Stomach (tissue), 9 donors: Measurements from ENCODE around the gene M1AP. TPM values are rescaled to one million over a fixed set of nuclear protein-coding genes. Genes with fewer than 3 reads are reported as not detected.

Experiments
- DNase-seq, 2 donors: peaks; one replicate each; pipeline versions ENCODE4 v3.0.0 to v3.0.0-alpha.2; 2013 to 2019
- H3K27ac ChIP-seq, 5 donors: fragments of 200-600 bp in 4 of 5; sonication (generic) in 4 of 5; one replicate each; pipeline ENCODE4 v1.5.1; 2013 to 2019; ENCODE audit warnings: mild to moderate bottlenecking in 1 of 5, moderate library complexity in 1 of 5
- H3K27me3 ChIP-seq, 3 donors: fragments of 200-600 bp; sonication (generic); one replicate each; pipeline ENCODE4 v1.5.1; 2017 to 2019; ENCODE audit warnings: mixed run types in 1 of 3
- H3K36me3 ChIP-seq, 4 donors: fragments of 200-600 bp; sonication (generic); 1 replicate in 3 of 4; 2 replicates in 1 of 4; pipeline ENCODE4 v1.5.1; 2016 to 2019
- H3K4me1 ChIP-seq, 4 donors: fragments of 200-600 bp; sonication (generic); one replicate each; pipeline ENCODE4 v1.5.1; 2016 to 2019
- H3K4me3 ChIP-seq, 4 donors: fragments of 200-600 bp; sonication (generic) in 3 of 4; one replicate each; pipeline ENCODE4 v1.5.1; 2016 to 2019; ENCODE audit warnings: mild to moderate bottlenecking in 1 of 4
- H3K9me3 ChIP-seq, 4 donors: fragments of 200-600 bp; sonication (generic); one replicate each; pipeline ENCODE4 v1.5.1; 2016 to 2019
- EP300 ChIP-seq: sonication (generic); formaldehyde crosslinking; IDR thresholded peaks from one replicate; pipeline ENCODE4 v1.6.1; 2017; ENCODE audit warnings: antibody characterized with exemption
- POLR2A ChIP-seq, 4 donors: fragments of 450-650 bp; IDR thresholded peaks; one replicate each; pipeline ENCODE4 v1.6.1; 2016; ENCODE audit warnings: antibody characterized with exemption in 4 of 4, control low read depth in 2 of 4, mild to moderate bottlenecking in 1 of 4, moderate library complexity in 1 of 4
- POLR2AphosphoS5 ChIP-seq, 3 donors: sonication (generic); formaldehyde crosslinking; IDR thresholded peaks; one replicate each; pipeline ENCODE4 v1.6.1; 2016; ENCODE audit warnings: antibody characterized with exemption in 3 of 3
- WGBS, 5 donors: extraction: QIAGEN DNeasy Blood & Tissue Kit in 3 of 5; methylation state at CpG; one replicate each; pipeline versions ENCODE4 v1.1.5 to v1.1.7; 2013 to 2018; 5-methylcytosine and 5-hydroxymethylcytosine counted together
- intact Hi-C: fragments of 100-400 bp; cut with DNase I; formaldehyde crosslinking; loops from one replicate; pipeline ENCODE4 v1.15.1; 2023; ENCODE audit warnings: low total_unique reads
- polyA plus RNA-seq, 3 donors: library from polyadenylated mRNA; stranded (reverse); fragments of 200-250 nt; gene quantifications; one replicate each; pipeline ENCODE4 v1.2.3, GENCODE V29; 2013
- total RNA-seq, 5 donors: library from RNA; depleted of rRNA; stranded (reverse); fragments of >200 nt; gene quantifications; one replicate each; pipeline versions ENCODE4 v1.1.0 to v1.2.3, GENCODE V29; 2014 to 2016
- TF ChIP-seq, protein P1 (sequence below), 7 experiments: fragments of 450-650 bp in 4 of 7; fragments of 200-600 bp in 3 of 7; sonication (generic) in 3 of 7; IDR thresholded peaks; one replicate each; pipeline ENCODE4 v1.5.1; 2016 to 2019; ENCODE audit warnings: antibody characterized with exemption in 7 of 7, control low read depth in 2 of 7, mild to moderate bottlenecking in 1 of 7
- donor health status: healthy with polysubstance abuse.
- donor health status: Bipolar disorder and iron deficiency.
- donor health status: healthy.

Gene M1AP
- total and polyA plus RNA-seq, 8 donors: 0.18 to 27.1 (median 0.31) TPM; not detected in 3

DNA sequence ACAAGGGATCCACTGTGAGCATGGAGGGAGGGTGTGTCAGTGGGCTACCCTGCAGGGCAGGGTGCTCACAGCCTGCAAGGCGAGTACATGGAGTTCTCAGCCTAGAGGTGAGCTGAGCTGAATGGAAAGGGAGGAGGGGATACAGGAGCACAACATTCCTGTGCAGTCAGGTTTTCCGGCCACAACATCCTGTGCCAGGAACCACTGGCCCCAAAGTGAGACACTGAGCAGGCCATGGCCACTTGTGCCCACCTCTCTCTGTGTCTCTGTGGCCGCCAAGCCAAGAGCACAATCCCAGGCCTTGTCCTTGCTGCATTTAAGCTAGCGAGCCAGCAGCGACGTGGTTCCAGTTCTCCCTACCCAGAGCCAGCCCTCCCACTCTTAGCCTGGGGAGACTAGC lies 87.5 kb downstream of the M1AP start:
- Histone ChIP-seq H3K4me3 (no peak overlapping the region), H3K4me1 (peaks cover 0 to 37% (median 16%) of the 10 kb centered on the region in 4 donors), H3K9me3 (no peaks in the 10 kb centered on the region), H3K36me3 (peaks cover 8 to 14% (median 10%) of the 10 kb centered on the region in 4 donors), H3K27me3 (no peaks in the 10 kb centered on the region), H3K27ac (no peak overlapping the region)
- 45 to 61% (median 56%) methylated on average over 6 of the region's 6 CpGs for WGBS, 5 donors
- TF ChIP-seq POLR2A (IDR thresholded peaks at IDR 0.05) (no peak), POLR2AphosphoS5 (IDR thresholded peaks at IDR 0.05) (no peak), EP300 (no peak)
- TF ChIP-seq, protein P1, sequence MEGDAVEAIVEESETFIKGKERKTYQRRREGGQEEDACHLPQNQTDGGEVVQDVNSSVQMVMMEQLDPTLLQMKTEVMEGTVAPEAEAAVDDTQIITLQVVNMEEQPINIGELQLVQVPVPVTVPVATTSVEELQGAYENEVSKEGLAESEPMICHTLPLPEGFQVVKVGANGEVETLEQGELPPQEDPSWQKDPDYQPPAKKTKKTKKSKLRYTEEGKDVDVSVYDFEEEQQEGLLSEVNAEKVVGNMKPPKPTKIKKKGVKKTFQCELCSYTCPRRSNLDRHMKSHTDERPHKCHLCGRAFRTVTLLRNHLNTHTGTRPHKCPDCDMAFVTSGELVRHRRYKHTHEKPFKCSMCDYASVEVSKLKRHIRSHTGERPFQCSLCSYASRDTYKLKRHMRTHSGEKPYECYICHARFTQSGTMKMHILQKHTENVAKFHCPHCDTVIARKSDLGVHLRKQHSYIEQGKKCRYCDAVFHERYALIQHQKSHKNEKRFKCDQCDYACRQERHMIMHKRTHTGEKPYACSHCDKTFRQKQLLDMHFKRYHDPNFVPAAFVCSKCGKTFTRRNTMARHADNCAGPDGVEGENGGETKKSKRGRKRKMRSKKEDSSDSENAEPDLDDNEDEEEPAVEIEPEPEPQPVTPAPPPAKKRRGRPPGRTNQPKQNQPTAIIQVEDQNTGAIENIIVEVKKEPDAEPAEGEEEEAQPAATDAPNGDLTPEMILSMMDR (IDR thresholded peaks at IDR 0.05): no peak
- intact Hi-C loops: no loop called here
- DNase-seq: no peak

DNA sequence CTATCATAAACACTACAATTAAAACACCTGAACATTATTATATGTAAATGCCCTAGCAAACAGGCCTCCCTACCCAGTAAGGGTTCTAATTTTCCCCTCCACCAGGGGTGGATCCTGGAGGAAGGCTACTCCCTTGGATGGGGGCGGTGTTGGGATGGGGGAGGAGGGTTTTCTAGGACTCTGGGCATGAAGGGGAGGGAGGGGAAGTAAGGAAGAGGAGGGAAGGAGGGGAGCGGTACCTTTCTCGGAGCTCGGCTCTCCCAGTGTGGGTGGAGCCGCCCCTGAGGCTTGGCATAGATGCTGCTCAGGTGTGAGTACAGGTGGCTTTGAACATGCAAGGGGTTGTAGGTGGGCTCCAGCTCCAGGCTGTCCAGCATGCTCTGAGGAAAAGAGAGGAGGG lies 88.2 kb downstream of the M1AP start:
- Histone ChIP-seq H3K9me3 (no peaks in the 10 kb centered on the region), H3K36me3 (peaks cover 8 to 14% (median 10%) of the 10 kb centered on the region in 4 donors), H3K27ac (no peak overlapping the region), H3K27me3 (no peaks in the 10 kb centered on the region), H3K4me1 (peaks cover 0 to 44% (median 23%) of the 10 kb centered on the region in 4 donors), H3K4me3 (no peak overlapping the region)
- WGBS, 5 donors: 19 to 54% (median 31%) methylated on average over 5 of the region's 5 CpGs
- intact Hi-C loops: no loop called here
- TF ChIP-seq, protein P1 (IDR thresholded peaks at IDR 0.05): no peak
- TF ChIP-seq EP300 (no peak), POLR2A (IDR thresholded peaks at IDR 0.05) (no peak), POLR2AphosphoS5 (IDR thresholded peaks at IDR 0.05) (no peak)
- DNase-seq: no peak

DNA sequence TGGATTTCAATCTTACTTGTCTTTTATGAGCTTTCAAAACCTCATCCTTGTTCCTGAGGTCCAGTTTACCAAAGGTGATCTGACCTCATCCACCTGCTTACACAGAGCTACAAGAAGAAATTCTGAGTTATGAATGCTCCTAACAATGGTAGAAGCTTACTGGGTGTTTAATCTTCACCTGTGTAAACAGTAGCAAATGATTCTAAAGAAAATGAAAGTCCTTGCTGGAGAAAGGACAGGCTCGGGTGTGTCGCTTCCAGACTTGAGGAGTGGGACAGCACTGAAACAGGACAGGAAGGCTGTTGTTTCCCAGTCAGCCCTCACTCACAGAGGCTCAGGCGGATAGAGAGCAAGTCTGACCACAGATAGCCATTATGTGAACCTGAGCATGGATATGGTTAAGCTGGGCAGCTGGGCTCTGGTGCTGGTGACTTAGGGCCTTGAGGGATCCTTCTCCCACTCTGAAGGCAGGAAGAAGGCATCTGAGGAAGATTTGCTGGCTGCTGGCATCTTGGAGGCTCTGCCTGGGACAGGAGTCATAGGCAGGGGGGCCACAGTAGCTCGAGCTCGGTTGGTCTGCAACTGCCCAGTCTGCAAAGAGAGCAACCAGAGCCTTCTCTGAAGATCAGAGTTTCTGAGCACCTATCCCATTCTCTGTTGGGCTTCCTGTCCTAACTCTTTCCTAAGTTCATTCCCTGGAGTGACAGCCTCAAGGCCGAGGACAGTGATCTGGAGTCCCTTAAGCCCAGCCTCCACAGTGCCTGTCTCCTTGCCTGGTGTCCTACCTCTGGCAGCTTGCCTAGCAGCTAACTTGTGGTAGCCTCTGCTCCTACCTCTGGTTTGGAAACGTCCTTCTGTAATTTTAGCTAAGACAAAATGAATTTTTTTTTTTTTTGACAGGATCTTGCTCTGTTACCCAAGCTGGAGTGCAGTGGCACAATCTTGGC lies 89.6 kb downstream of the M1AP start:
- peak in 1 of 2 donors; percentile 46 for DNase-seq
- intact Hi-C loops: no loop called here
- Histone ChIP-seq H3K36me3 (peaks cover 8 to 14% (median 10%) of the 10 kb centered on the region in 4 donors), H3K27me3 (no peaks in the 10 kb centered on the region), H3K4me3 (no peak overlapping the region), H3K4me1 (peaks cover 0 to 50% (median 33%) of the 10 kb centered on the region in 4 donors), H3K9me3 (no peaks in the 10 kb centered on the region), H3K27ac (peak overlapping the region; percentile 12 to 59 (median 37))
- 37 to 59% (median 38%) methylated on average over 7 of the region's 7 CpGs for WGBS, 5 donors
- TF ChIP-seq EP300: no peak
- no peak for TF ChIP-seq POLR2A (IDR thresholded peaks at IDR 0.05)
- TF ChIP-seq POLR2AphosphoS5 (IDR thresholded peaks at IDR 0.05): no peak
- TF ChIP-seq, protein P1 (IDR thresholded peaks at IDR 0.05): no peak

DNA sequence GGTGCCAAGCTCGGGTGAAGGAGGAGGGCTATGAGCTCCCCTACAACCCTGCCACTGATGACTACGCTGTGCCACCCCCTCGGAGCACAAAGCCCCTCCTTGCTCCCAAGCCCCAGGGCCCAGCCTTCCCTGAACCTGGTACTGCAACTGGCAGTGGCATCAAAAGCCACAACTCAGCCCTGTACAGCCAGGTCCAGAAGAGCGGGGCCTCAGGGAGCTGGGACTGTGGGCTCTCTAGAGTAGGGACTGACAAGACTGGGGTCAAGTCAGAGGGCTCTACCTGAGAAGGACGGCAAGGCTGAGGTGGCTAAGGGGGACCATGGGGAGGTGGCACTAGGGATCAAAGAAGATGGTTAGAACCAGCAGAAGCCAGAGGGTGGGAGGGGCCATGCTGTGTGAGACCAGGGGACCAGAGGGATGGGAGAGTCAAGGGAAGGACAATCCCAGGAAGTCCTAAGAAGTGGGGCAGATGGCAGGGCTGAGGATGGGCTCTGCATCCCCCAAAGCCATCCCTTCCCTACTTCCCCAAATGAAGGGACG lies 91.2 kb downstream of the M1AP start:
- intact Hi-C loops: no loop called here
- Histone ChIP-seq H3K36me3 (peaks cover 8 to 14% (median 10%) of the 10 kb centered on the region in 4 donors), H3K4me1 (peaks cover 0 to 65% (median 41%) of the 10 kb centered on the region in 4 donors), H3K4me3 (no peak overlapping the region), H3K9me3 (no peaks in the 10 kb centered on the region), H3K27me3 (no peaks in the 10 kb centered on the region), H3K27ac (peak overlapping the region in 1 of 5 donors; percentile 91)
- TF ChIP-seq, protein P1 (IDR thresholded peaks at IDR 0.05): no peak
- TF ChIP-seq POLR2AphosphoS5 (IDR thresholded peaks at IDR 0.05): no peak
- no peak for TF ChIP-seq POLR2A (IDR thresholded peaks at IDR 0.05)
- no peak for TF ChIP-seq EP300
- WGBS, 5 donors: 86 to 95% (median 93%) methylated on average over 4 to 6 of the region's 6 CpGs
- DNase-seq: no peak
